HepG2 (cell line): Measurements from ENCODE around the gene FCMR. TPM values are rescaled to one million over a fixed set of nuclear protein-coding genes. Genes with fewer than 3 reads are reported as not detected.

Source experiments
- ATAD3A ChIP-seq: sonication (generic); formaldehyde crosslinking; IDR thresholded peaks from 2 replicates; pipeline ENCODE4 v1.4.0; 2020; ENCODE audit warnings: missing genetic modification reagents
- ATF1 ChIP-seq: IDR thresholded peaks from 2 replicates; pipeline ENCODE4 v1.6.1; 2016; ENCODE audit warnings: mild to moderate bottlenecking, control low read depth
- GABPA ChIP-seq, 2 experiments: IDR thresholded peaks; 2 replicates each; pipeline ENCODE4 v1.6.1; 2011 to 2016; ENCODE audit warnings: low read depth in 2 of 2, low read length in 1 of 2, missing biosample characterization in 1 of 2, missing genetic modification characterization in 1 of 2
- GRHL1 ChIP-seq: sonication (generic); formaldehyde crosslinking; conservative IDR thresholded peaks from 2 replicates; pipeline ENCODE4 v1.8.0; 2022; ENCODE audit warnings: missing genetic modification reagents
- HINFP ChIP-seq: sonication (generic); formaldehyde crosslinking; IDR thresholded peaks from 2 replicates; pipeline ENCODE4 v1.4.0; 2020; ENCODE audit warnings: low read depth, mild to moderate bottlenecking, missing genetic modification reagents
- MEIS2 ChIP-seq: sonication (generic); formaldehyde crosslinking; IDR thresholded peaks from 2 replicates; pipeline ENCODE4 v1.9.0; 2021; ENCODE audit warnings: mild to moderate bottlenecking, missing genetic modification reagents
- ZNF281 ChIP-seq: sonication (generic); formaldehyde crosslinking; IDR thresholded peaks from 2 replicates; pipeline ENCODE4 v1.4.0; 2020; ENCODE audit warnings: missing genetic modification reagents, borderline replicate concordance
- ZNF652 ChIP-seq: IDR thresholded peaks from 2 replicates; pipeline ENCODE4 v1.6.1; 2016; ENCODE audit warnings: low read depth, borderline replicate concordance
- polyA plus RNA-seq, 8 experiments: library from polyadenylated mRNA; depleted of rRNA in 3 of 8; stranded (reverse) in 7 of 8; unstranded in 1 of 8; fragments of >200 nt; fragmentation: Illumina TruSeq in 4 of 8; extraction: Trizol in 4 of 8; gene quantifications; 2 replicates each; pipeline versions ENCODE4 v1.2.1 to v1.2.3, GENCODE V29; 2011 to 2016; ENCODE audit warnings: low read depth in 4 of 8, missing spikeins in 1 of 8, mixed read lengths in 1 of 8; ENCODE audit not compliant: insufficient read depth in 1 of 8
- total RNA-seq, 5 experiments: library from RNA; depleted of rRNA; stranded (reverse); fragments of >200 nt; fragmentation: Illumina TruSeq; extraction: Trizol; gene quantifications; 2 replicates each; pipeline ENCODE4 v1.2.3, GENCODE V29; 2016; ENCODE audit warnings: low read depth in 1 of 5

FCMR gene
- total and polyA plus RNA-seq, 2 of the 13 experiments (the other 11 are each of a cell fraction or from before 2014, with no cell fraction given) = not detected

- TF ChIP-seq ZNF281 (CRISPR knock-in tag) (no peak), GRHL1 (CRISPR knock-in tag) (no peak), GABPA (IDR thresholded peaks at IDR 0.05; ENCODE audit: low read depth, low read length) (no peak), GABPA (CRISPR knock-in tag; IDR thresholded peaks at IDR 0.05; ENCODE audit: low read depth) (no peak), ATAD3A (no peak), MEIS2 (no peak), ZNF652 (CRISPR knock-in tag) (no peak), HINFP (CRISPR knock-in tag) (no peak), ATF1 (no peak)
Observed at GRCh38 chr1:206947255-206947654, 25.5 kb upstream of the FCMR start (continued).
